Measurements from ENCODE around the gene EFCAB11. TPM values are rescaled to one million over a fixed set of nuclear protein-coding genes. Genes with fewer than 3 reads are reported as not detected.

Gene EFCAB11
- total and polyA plus RNA-seq, 2 of the 8 experiments (the other 6 are each of a cell fraction or from before 2014, with no cell fraction given) = 6.8 to 12.8 TPM

DNA sequence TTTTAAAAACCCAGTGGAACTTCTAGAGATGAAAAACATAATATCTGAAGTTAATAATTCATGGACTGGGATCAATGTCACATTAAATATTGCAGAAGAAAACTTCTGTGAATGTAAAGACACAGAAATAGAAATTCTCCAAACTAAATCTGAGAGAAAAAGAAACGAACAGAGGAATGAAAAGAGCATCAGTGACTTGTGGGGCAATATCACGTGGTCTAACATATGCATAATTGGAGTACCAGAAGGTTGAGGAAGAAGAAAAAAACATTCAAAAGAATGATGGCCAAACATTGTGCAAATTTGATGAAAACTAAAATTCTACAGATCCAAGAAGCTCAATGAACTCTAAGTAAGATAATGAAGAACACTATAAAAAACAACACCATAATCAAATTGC is 130.8 kb downstream of the EFCAB11 start:
- Histone ChIP-seq H3K23me2 (ENCODE audit: low read depth, low read length) (no peaks in the 10 kb centered on the region), H3K79me2 (ENCODE audit: control insufficient read depth in 1 of 2, insufficient read depth in 2 of 2, low read length in 2 of 2) (no peaks in the 10 kb centered on the region), H4K91ac (replicated peaks; ENCODE audit: insufficient read length, low read length) (no peak overlapping the region), H2BK120ac (replicated peaks; ENCODE audit: low read depth, low read length) (no peak overlapping the region), H3K27ac (ENCODE audit: low read depth, low read length) (no peak overlapping the region), H3K23ac (ENCODE audit: insufficient read length) (no peak overlapping the region), H3K14ac (ENCODE audit: insufficient read length) (no peak overlapping the region), H3K4ac (replicated peaks; ENCODE audit: insufficient read length, low read depth, low read length) (no peak overlapping the region), H4K8ac (ENCODE audit: extremely low read depth, insufficient read depth, low read length) (no peak overlapping the region), H3K36me3 (ENCODE audit: control insufficient read depth in 2 of 4, insufficient read depth in 4 of 4, low read length in 3 of 4) (no peaks in the 10 kb centered on the region), H4K5ac (ENCODE audit: insufficient read length, low read depth, low read length) (no peak overlapping the region), H3K27me3 (replicated peaks in 1 of 4; ENCODE audit: control insufficient read depth in 3 of 4, extremely low read depth in 1 of 4, insufficient read depth in 3 of 4, low read length in 3 of 4) (no peaks in the 10 kb centered on the region), H3K18ac (ENCODE audit: extremely low read depth, low read length) (no peak overlapping the region), H2BK5ac (ENCODE audit: low read depth, low read length) (no peak overlapping the region), H2BK15ac (ENCODE audit: low read length) (no peak overlapping the region), H2BK12ac (ENCODE audit: low read depth, low read length) (no peak overlapping the region), H2AK5ac (ENCODE audit: low read depth, low read length) (no peak overlapping the region), H2BK20ac (ENCODE audit: low read length) (no peak overlapping the region), H3K56ac (replicated peaks; ENCODE audit: insufficient read length, low read depth, low read length) (no peak overlapping the region), H3K4me3 (ENCODE audit: extremely low read depth in 1 of 4, insufficient read depth in 2 of 4, low read depth in 3 of 4, low read length in 4 of 4) (no peak overlapping the region), H4K20me1 (replicated peaks in 1 of 2; ENCODE audit: control insufficient read depth in 1 of 2, insufficient read depth in 2 of 2, low read length in 2 of 2) (no peaks in the 10 kb centered on the region), H2AFZ (ENCODE audit: low read length) (no peak overlapping the region), H3K4me1 (replicated peaks in 1 of 4; ENCODE audit: control insufficient read depth in 3 of 4, insufficient read depth in 4 of 4, low read length in 3 of 4) (no peaks in the 10 kb centered on the region), H3K9ac (replicated peaks in 1 of 4; ENCODE audit: extremely low read depth in 1 of 4, low read depth in 3 of 4, low read length in 3 of 4) (no peak overlapping the region), H3K79me1 (ENCODE audit: low read depth, low read length) (no peaks in the 10 kb centered on the region), H3K4me2 (ENCODE audit: insufficient read depth in 1 of 2, low read depth in 2 of 2, low read length in 2 of 2) (no peak overlapping the region), H3K9me3 (ENCODE audit: insufficient read depth in 2 of 2, low read depth in 1 of 2, low read length in 1 of 2) (peaks cover 3% of the 10 kb centered on the region in 2 experiments; a peak in 1 of 4 replicates)
- no peak for DNase-seq (ENCODE audit: low read depth in 1 of 2, low spot score in 2 of 2)
- 88% methylated on average over 2 of the region's 2 CpGs; no CpG with 5 or more reads in 1 of the 2 experiments for WGBS, 2 experiments (ENCODE audit: extremely low coverage in 1 of 2, insufficient coverage in 1 of 2, insufficient read length in 1 of 2, insufficient replicate concordance in 2 of 2, low coverage in 1 of 2, low lambda C conversion rate in 2 of 2, missing lambda C conversion rate in 1 of 2)
- no peak for FAIRE-seq
- POLR2A ChIA-PET (ENCODE audit: partially characterized antibody) = no interaction called here
- CTCF ChIA-PET (ENCODE audit: partially characterized antibody) = no interaction called here
- TF ChIP-seq, protein P1, sequence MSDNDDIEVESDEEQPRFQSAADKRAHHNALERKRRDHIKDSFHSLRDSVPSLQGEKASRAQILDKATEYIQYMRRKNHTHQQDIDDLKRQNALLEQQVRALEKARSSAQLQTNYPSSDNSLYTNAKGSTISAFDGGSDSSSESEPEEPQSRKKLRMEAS (IDR thresholded peaks at IDR 0.05) = no peak
- TF ChIP-seq RXRA (IDR thresholded peaks at IDR 0.05; ENCODE audit: insufficient read depth, low read depth, low read length) (no peak), KDM5A (IDR thresholded peaks at IDR 0.05; ENCODE audit: low read length) (no peak), POLR2A (IDR thresholded peaks at IDR 0.05; ENCODE audit: control extremely low read depth in 1 of 2, low read depth in 2 of 2, low read length in 2 of 2) (no peak), GTF2F1 (IDR thresholded peaks at IDR 0.05; ENCODE audit: borderline replicate concordance, low read depth, low read length) (no peak), RAD21 (IDR thresholded peaks at IDR 0.05 in 1 of 2, conservative IDR thresholded peaks at IDR 0.05 in 1 of 2; ENCODE audit: low read depth in 2 of 2, low read length in 2 of 2) (no peak), PHF8 (conservative IDR thresholded peaks at IDR 0.05; ENCODE audit: low read depth, low read length) (no peak), POU5F1 (IDR thresholded peaks at IDR 0.05; ENCODE audit: low read depth, low read length) (no peak), SIX5 (IDR thresholded peaks at IDR 0.05; ENCODE audit: low read depth, low read length) (no peak), ASH2L (IDR thresholded peaks at IDR 0.05; ENCODE audit: low read length) (no peak), TAF1 (IDR thresholded peaks at IDR 0.05; ENCODE audit: low read depth, low read length) (no peak), SP4 (IDR thresholded peaks at IDR 0.05; ENCODE audit: low read length) (no peak), EGR1 (IDR thresholded peaks at IDR 0.05; ENCODE audit: borderline replicate concordance, low read depth, low read length) (no peak), EZH2 (IDR thresholded peaks at IDR 0.05; ENCODE audit: low read depth, low read length, severe bottlenecking) (no peak), FOSL1 (IDR thresholded peaks at IDR 0.05; ENCODE audit: insufficient read depth, low read depth, low read length) (no peak), GABPA (IDR thresholded peaks at IDR 0.05; ENCODE audit: borderline replicate concordance, insufficient read depth, low read length) (no peak)
